HEK293T (cell line): Measurements from ENCODE around the gene GPX4.

Experiments
- ARNT ChIP-seq: fragments of 450-650 bp; IDR thresholded peaks from 2 replicates; pipeline ENCODE4 v1.6.1; 2017; ENCODE audit warnings: mild to moderate bottlenecking
- BHLHE40 ChIP-seq: fragments of 450-650 bp; IDR thresholded peaks from 2 replicates; pipeline ENCODE4 v1.6.1; 2016; ENCODE audit warnings: mild to moderate bottlenecking, moderate library complexity, borderline replicate concordance
- CTBP1 ChIP-seq: fragments of 450-650 bp; IDR thresholded peaks from 2 replicates; pipeline ENCODE4 v1.6.1; 2016; ENCODE audit warnings: borderline replicate concordance
- ELF4 ChIP-seq: fragments of 450-650 bp; IDR thresholded peaks from 2 replicates; pipeline ENCODE4 v1.6.1; 2017; ENCODE audit warnings: antibody characterized with exemption
- FOXA1 ChIP-seq: fragments of 450-650 bp; IDR thresholded peaks from 2 replicates; pipeline ENCODE4 v1.6.1; 2016; ENCODE audit warnings: mild to moderate bottlenecking
- FOXM1 ChIP-seq: fragments of 450-650 bp; IDR thresholded peaks from 2 replicates; pipeline ENCODE4 v1.6.1; 2017; ENCODE audit warnings: mild to moderate bottlenecking, borderline replicate concordance
- LEF1 ChIP-seq: fragments of 450-650 bp; IDR thresholded peaks from 2 replicates; pipeline ENCODE4 v1.6.1; 2017; ENCODE audit warnings: mild to moderate bottlenecking, borderline replicate concordance
- NFRKB ChIP-seq: fragments of 450-650 bp; IDR thresholded peaks from 2 replicates; pipeline ENCODE4 v1.6.1; 2016; ENCODE audit warnings: mild to moderate bottlenecking, moderate library complexity
- SP1 ChIP-seq: fragments of 450-650 bp; IDR thresholded peaks from 2 replicates; pipeline ENCODE4 v1.6.1; 2017
- SUZ12 ChIP-seq: fragments of 450-650 bp; IDR thresholded peaks from 2 replicates; pipeline ENCODE4 v1.6.1; 2016; ENCODE audit warnings: mild to moderate bottlenecking
- ZNF384 ChIP-seq: fragments of 450-650 bp; IDR thresholded peaks from 2 replicates; pipeline ENCODE4 v1.6.1; 2016

DNA sequence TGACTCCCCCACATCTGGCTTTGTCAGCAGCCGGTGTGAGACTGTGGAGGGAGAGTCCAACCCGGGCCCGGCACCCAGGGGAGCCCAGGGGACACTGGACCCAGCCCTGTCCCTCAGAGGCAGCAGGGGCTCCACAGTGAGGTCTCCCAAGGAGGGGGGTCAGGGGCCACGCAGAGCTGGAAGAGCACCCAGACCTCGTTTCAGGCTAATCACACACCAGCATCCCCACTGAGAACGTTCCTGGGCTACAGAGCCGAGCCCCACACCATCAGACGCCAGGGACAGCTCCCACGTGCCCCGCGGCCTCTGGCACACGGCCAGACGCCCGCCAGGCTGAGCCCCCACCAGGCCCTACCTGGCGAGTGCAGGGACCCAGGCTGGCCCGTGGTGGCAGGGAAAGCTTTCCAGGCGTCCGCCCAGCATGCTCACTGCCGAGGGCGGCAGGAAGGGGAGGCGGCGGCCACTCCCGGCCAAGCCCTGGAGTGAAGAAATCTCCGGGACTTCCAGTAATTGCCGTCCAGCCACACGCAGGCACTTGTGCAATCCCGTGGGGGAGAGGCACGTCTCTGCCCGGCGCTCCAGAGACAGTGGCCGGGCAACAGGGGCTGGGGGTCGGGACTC, 51.0 kb downstream of the GPX4 start:
- no peak for TF ChIP-seq FOXA1
- no peak for TF ChIP-seq BHLHE40
- TF ChIP-seq NFRKB: no peak
- no peak for TF ChIP-seq CTBP1
- no peak for TF ChIP-seq FOXM1
- TF ChIP-seq ZNF384: no peak
- TF ChIP-seq LEF1: no peak
- TF ChIP-seq ELF4: no peak
- no peak for TF ChIP-seq SUZ12
- TF ChIP-seq ARNT: no peak
- TF ChIP-seq SP1: no peak
